ENCODE results near the gene KRTAP5-10. TPM values are rescaled to one million over a fixed set of nuclear protein-coding genes. Genes with fewer than 3 reads are reported as not detected.

Gene KRTAP5-10
- total and polyA plus RNA-seq, 2 donors (not counting 3 experiments of a cell fraction or from before 2014, with no cell fraction given): not detected

- DNase-seq (ENCODE audit: low read depth, low spot score): no peak
- CTCF ChIA-PET: interaction anchor here (0.9 kb wide), 1 partner anchor 8 kb away, joined by 3 read pairs; the partner anchor contains the start of gene KRTAP5-10
These were observed 8.1 kb upstream of the KRTAP5-10 start for GRCh38 chr11:71557257-71557656.

More at GRCh38 chr11:71557257-71557656, 8.1 kb upstream of the KRTAP5-10 start:
- dilution Hi-C loops (cut with MboI; ENCODE audit: extremely low pct_ligation_motif_present, low sequenced_read_pairs): no loop called here
- Histone ChIP-seq H2AFZ (ENCODE audit: low read depth, low read length) (no peak overlapping the region), H3K36me3 (ENCODE audit: control insufficient read depth in 2 of 2, extremely low read depth in 1 of 2, insufficient read depth in 2 of 2, low read length in 2 of 2) (no peaks in the 10 kb centered on the region), H3K27ac (ENCODE audit: insufficient read depth, low read depth, low read length) (no peak overlapping the region), H3K9me3 (replicated peaks; ENCODE audit: control insufficient read depth, insufficient read depth, low read length) (no peaks in the 10 kb centered on the region), H3K4me2 (ENCODE audit: insufficient read depth, low read length) (no peak overlapping the region), H3K9ac (replicated peaks; ENCODE audit: extremely low read depth, insufficient read depth, low read length) (no peak overlapping the region), H3K79me2 (ENCODE audit: control insufficient read depth, insufficient read depth, low read length) (no peaks in the 10 kb centered on the region), H3K9me1 (replicated peaks; ENCODE audit: control insufficient read depth, extremely low read depth, insufficient read depth, low read length) (no peaks in the 10 kb centered on the region), H4K20me1 (replicated peaks; ENCODE audit: control insufficient read depth, extremely low read depth, insufficient read depth, low read length) (no peaks in the 10 kb centered on the region), H3K4me1 (ENCODE audit: control insufficient read depth, extremely low read depth, insufficient read depth, low read length) (no peaks in the 10 kb centered on the region), H3K4me3 (replicated peaks in 1 of 3; ENCODE audit: insufficient read depth in 1 of 3, low read depth in 1 of 3, low read length in 3 of 3) (no peak overlapping the region), H3K27me3 (ENCODE audit: control insufficient read depth in 2 of 2, insufficient read depth in 2 of 2, low read length in 2 of 2) (peaks cover 0 to 1% of the 10 kb centered on the region in 2 experiments)
- intact Hi-C loops (cut with micrococcal nuclease): no loop called here
- POLR2A ChIA-PET: no interaction called here
- no TSS peak for BruUV-seq (replicated peaks)
- TF ChIP-seq POLR2A (IDR thresholded peaks at IDR 0.05; ENCODE audit: low read depth, low read length) (no peak), JUN (IDR thresholded peaks at IDR 0.05; ENCODE audit: borderline replicate concordance, insufficient read depth, insufficient read length, low read depth) (no peak), MYC (IDR thresholded peaks at IDR 0.05; ENCODE audit: low read depth, low read length) (no peak), POLR2AphosphoS5 (IDR thresholded peaks at IDR 0.05; ENCODE audit: insufficient read depth, low read depth, low read length) (no peak), FOS (IDR thresholded peaks at IDR 0.05; ENCODE audit: borderline replicate concordance, insufficient read depth, low read length) (no peak), EZH2 (IDR thresholded peaks at IDR 0.05; ENCODE audit: borderline replicate concordance, low read depth, low read length, severe bottlenecking) (no peak), GATA2 (IDR thresholded peaks at IDR 0.05; ENCODE audit: insufficient read depth, insufficient read length, low read depth, low read length) (no peak)
- TF ChIP-seq, protein P1, sequence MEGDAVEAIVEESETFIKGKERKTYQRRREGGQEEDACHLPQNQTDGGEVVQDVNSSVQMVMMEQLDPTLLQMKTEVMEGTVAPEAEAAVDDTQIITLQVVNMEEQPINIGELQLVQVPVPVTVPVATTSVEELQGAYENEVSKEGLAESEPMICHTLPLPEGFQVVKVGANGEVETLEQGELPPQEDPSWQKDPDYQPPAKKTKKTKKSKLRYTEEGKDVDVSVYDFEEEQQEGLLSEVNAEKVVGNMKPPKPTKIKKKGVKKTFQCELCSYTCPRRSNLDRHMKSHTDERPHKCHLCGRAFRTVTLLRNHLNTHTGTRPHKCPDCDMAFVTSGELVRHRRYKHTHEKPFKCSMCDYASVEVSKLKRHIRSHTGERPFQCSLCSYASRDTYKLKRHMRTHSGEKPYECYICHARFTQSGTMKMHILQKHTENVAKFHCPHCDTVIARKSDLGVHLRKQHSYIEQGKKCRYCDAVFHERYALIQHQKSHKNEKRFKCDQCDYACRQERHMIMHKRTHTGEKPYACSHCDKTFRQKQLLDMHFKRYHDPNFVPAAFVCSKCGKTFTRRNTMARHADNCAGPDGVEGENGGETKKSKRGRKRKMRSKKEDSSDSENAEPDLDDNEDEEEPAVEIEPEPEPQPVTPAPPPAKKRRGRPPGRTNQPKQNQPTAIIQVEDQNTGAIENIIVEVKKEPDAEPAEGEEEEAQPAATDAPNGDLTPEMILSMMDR (IDR thresholded peaks at IDR 0.05; ENCODE audit: extremely low read depth in 1 of 2, insufficient read depth in 1 of 2, low read depth in 1 of 2, low read length in 2 of 2): no peak
- TF ChIP-seq, protein P2, sequence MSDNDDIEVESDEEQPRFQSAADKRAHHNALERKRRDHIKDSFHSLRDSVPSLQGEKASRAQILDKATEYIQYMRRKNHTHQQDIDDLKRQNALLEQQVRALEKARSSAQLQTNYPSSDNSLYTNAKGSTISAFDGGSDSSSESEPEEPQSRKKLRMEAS (IDR thresholded peaks at IDR 0.05; ENCODE audit: insufficient read depth, insufficient read length): no peak
- no peak for FAIRE-seq
